ENCODE data around the gene ZNF148.

- TF ChIP-seq, protein P1, sequence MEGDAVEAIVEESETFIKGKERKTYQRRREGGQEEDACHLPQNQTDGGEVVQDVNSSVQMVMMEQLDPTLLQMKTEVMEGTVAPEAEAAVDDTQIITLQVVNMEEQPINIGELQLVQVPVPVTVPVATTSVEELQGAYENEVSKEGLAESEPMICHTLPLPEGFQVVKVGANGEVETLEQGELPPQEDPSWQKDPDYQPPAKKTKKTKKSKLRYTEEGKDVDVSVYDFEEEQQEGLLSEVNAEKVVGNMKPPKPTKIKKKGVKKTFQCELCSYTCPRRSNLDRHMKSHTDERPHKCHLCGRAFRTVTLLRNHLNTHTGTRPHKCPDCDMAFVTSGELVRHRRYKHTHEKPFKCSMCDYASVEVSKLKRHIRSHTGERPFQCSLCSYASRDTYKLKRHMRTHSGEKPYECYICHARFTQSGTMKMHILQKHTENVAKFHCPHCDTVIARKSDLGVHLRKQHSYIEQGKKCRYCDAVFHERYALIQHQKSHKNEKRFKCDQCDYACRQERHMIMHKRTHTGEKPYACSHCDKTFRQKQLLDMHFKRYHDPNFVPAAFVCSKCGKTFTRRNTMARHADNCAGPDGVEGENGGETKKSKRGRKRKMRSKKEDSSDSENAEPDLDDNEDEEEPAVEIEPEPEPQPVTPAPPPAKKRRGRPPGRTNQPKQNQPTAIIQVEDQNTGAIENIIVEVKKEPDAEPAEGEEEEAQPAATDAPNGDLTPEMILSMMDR (IDR thresholded peaks at IDR 0.05), result no peak
- TF ChIP-seq TEAD4 (CRISPR knock-in tag; IDR thresholded peaks at IDR 0.05) (no peak), ESRRA (CRISPR knock-in tag; IDR thresholded peaks at IDR 0.05; ENCODE audit: borderline replicate concordance) (no peak), SMAD3 (CRISPR knock-in tag; IDR thresholded peaks at IDR 0.05; ENCODE audit: borderline replicate concordance) (no peak)
- TF ChIP-seq, protein P2, sequence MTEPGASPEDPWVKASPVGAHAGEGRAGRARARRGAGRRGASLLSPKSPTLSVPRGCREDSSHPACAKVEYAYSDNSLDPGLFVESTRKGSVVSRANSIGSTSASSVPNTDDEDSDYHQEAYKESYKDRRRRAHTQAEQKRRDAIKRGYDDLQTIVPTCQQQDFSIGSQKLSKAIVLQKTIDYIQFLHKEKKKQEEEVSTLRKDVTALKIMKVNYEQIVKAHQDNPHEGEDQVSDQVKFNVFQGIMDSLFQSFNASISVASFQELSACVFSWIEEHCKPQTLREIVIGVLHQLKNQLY (CRISPR knock-in tag; IDR thresholded peaks at IDR 0.05), result no peak
Measured at GRCh38 chr3:125357837-125358236, 17.3 kb downstream of the ZNF148 start.
